HEK293 (cell line): ENCODE data around the gene EOGT.

Experiments
- MZF1 ChIP-seq: fragments of 450-650 bp; formaldehyde crosslinking; IDR thresholded peaks from 2 replicates; pipeline ENCODE4 v1.5.1; 2017; ENCODE audit warnings: missing biosample characterization, missing genetic modification characterization, borderline replicate concordance
- ZNF133 ChIP-seq: fragments of 450-650 bp; formaldehyde crosslinking; IDR thresholded peaks from 2 replicates; pipeline ENCODE4 v1.5.1; 2016; ENCODE audit warnings: missing biosample characterization, missing genetic modification characterization
- ZNF155 ChIP-seq: fragments of 450-650 bp; formaldehyde crosslinking; IDR thresholded peaks from 2 replicates; pipeline ENCODE4 v1.5.1; 2016; ENCODE audit warnings: missing biosample characterization, missing genetic modification characterization
- ZNF626 ChIP-seq: fragments of 450-650 bp; sonication (Bioruptor Pico); formaldehyde crosslinking; IDR thresholded peaks from 2 replicates; pipeline ENCODE4 v1.5.1; 2018; ENCODE audit warnings: missing biosample characterization, missing genetic modification characterization, inconsistent platforms
- ZNF747 ChIP-seq: fragments of 450-650 bp; formaldehyde crosslinking; IDR thresholded peaks from 2 replicates; pipeline ENCODE4 v1.5.1; 2016; ENCODE audit warnings: missing biosample characterization, missing genetic modification characterization
- ZSCAN16 ChIP-seq: fragments of 450-650 bp; formaldehyde crosslinking; IDR thresholded peaks from 2 replicates; pipeline ENCODE4 v1.5.1; 2016; ENCODE audit warnings: missing biosample characterization, missing genetic modification characterization
- TF ChIP-seq, protein P1 (sequence below): fragments of 450-650 bp; formaldehyde crosslinking; IDR thresholded peaks from 2 replicates; pipeline ENCODE4 v1.5.1; 2016; ENCODE audit warnings: missing biosample characterization, missing genetic modification characterization
- TF ChIP-seq, protein P2 (sequence below): fragments of 450-650 bp; formaldehyde crosslinking; IDR thresholded peaks from 2 replicates; pipeline ENCODE4 v1.5.1; 2016; ENCODE audit warnings: missing biosample characterization, missing genetic modification characterization
- TF ChIP-seq, protein P3 (sequence below): fragments of 450-650 bp; formaldehyde crosslinking; IDR thresholded peaks from 2 replicates; pipeline ENCODE4 v1.5.1; 2016; ENCODE audit warnings: missing biosample characterization, missing genetic modification characterization

DNA sequence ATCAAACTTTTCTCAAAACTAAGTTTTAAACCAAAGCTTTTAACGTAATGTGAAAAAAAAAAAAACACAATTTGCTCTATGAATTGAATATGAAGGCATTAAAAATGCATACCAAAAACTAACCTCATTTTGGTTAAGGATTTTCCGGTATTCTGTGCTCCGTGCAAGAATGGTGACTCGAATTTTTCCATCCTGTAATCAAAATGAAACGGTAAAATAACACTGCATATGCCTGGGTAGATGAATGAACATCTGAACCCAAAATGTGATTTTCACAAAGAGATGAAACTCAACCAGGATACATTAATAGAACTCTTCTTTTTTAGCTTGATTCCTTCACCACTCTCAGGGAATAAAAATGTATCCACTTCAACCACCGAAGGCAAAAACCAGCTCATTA, 26.2 kb downstream of the EOGT start:
- TF ChIP-seq, protein P1, sequence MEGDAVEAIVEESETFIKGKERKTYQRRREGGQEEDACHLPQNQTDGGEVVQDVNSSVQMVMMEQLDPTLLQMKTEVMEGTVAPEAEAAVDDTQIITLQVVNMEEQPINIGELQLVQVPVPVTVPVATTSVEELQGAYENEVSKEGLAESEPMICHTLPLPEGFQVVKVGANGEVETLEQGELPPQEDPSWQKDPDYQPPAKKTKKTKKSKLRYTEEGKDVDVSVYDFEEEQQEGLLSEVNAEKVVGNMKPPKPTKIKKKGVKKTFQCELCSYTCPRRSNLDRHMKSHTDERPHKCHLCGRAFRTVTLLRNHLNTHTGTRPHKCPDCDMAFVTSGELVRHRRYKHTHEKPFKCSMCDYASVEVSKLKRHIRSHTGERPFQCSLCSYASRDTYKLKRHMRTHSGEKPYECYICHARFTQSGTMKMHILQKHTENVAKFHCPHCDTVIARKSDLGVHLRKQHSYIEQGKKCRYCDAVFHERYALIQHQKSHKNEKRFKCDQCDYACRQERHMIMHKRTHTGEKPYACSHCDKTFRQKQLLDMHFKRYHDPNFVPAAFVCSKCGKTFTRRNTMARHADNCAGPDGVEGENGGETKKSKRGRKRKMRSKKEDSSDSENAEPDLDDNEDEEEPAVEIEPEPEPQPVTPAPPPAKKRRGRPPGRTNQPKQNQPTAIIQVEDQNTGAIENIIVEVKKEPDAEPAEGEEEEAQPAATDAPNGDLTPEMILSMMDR (tag by site-specific recombination) = no peak
- no peak for TF ChIP-seq MZF1 (tag by site-specific recombination)
- TF ChIP-seq, protein P2, sequence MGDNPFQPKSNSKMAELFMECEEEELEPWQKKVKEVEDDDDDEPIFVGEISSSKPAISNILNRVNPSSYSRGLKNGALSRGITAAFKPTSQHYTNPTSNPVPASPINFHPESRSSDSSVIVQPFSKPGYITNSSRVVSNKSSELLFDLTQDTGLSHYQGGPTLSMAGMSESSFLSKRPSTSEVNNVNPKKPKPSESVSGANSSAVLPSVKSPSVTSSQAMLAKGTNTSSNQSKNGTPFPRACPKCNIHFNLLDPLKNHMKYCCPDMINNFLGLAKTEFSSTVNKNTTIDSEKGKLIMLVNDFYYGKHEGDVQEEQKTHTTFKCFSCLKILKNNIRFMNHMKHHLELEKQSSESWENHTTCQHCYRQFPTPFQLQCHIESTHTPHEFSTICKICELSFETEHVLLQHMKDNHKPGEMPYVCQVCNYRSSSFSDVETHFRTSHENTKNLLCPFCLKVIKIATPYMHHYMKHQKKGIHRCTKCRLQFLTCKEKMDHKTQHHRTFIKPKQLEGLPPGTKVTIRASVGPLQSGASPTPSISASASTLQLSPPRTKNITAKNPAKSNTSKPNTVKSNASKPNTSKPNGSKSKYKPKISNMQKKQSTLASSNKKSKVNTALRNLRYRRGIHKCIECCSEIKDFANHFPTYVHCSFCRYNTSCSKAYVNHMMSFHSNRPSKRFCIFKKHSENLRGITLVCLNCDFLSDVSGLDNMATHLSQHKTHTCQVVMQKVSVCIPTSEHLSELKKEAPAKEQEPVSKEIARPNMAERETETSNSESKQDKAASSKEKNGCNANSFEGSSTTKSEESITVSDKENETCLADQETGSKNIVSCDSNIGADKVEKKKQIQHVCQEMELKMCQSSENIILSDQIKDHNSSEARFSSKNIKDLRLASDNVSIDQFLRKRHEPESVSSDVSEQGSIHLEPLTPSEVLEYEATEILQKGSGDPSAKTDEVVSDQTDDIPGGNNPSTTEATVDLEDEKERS (tag by site-specific recombination) = no peak
- TF ChIP-seq ZNF155 (tag by site-specific recombination) = no peak
- TF ChIP-seq ZNF133 (tag by site-specific recombination) = no peak
- TF ChIP-seq, protein P3, sequence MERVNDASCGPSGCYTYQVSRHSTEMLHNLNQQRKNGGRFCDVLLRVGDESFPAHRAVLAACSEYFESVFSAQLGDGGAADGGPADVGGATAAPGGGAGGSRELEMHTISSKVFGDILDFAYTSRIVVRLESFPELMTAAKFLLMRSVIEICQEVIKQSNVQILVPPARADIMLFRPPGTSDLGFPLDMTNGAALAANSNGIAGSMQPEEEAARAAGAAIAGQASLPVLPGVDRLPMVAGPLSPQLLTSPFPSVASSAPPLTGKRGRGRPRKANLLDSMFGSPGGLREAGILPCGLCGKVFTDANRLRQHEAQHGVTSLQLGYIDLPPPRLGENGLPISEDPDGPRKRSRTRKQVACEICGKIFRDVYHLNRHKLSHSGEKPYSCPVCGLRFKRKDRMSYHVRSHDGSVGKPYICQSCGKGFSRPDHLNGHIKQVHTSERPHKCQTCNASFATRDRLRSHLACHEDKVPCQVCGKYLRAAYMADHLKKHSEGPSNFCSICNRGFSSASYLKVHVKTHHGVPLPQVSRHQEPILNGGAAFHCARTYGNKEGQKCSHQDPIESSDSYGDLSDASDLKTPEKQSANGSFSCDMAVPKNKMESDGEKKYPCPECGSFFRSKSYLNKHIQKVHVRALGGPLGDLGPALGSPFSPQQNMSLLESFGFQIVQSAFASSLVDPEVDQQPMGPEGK (tag by site-specific recombination) = no peak
- TF ChIP-seq ZSCAN16 (tag by site-specific recombination) = no peak
- TF ChIP-seq ZNF747 = no peak
- no peak for TF ChIP-seq ZNF626 (tag by site-specific recombination)
